HG02970 (cell line): ENCODE measurements around the gene SPAG8.
A peak's percentile ranks its signal among the peaks of the same experiment; 100 is the strongest.

ENCODE experiments used
- ATAC-seq: cut with Tn5 transposase; IDR thresholded peaks from one replicate; pipeline ENCODE4 v1.9.1; 2021; ENCODE audit warnings: mild to moderate bottlenecking, moderate library complexity, moderate number of reproducible peaks; ENCODE audit not compliant: unreplicated experiment, low FRiP score

Gene SPAG8, protein sequence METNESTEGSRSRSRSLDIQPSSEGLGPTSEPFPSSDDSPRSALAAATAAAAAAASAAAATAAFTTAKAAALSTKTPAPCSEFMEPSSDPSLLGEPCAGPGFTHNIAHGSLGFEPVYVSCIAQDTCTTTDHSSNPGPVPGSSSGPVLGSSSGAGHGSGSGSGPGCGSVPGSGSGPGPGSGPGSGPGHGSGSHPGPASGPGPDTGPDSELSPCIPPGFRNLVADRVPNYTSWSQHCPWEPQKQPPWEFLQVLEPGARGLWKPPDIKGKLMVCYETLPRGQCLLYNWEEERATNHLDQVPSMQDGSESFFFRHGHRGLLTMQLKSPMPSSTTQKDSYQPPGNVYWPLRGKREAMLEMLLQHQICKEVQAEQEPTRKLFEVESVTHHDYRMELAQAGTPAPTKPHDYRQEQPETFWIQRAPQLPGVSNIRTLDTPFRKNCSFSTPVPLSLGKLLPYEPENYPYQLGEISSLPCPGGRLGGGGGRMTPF

DNA sequence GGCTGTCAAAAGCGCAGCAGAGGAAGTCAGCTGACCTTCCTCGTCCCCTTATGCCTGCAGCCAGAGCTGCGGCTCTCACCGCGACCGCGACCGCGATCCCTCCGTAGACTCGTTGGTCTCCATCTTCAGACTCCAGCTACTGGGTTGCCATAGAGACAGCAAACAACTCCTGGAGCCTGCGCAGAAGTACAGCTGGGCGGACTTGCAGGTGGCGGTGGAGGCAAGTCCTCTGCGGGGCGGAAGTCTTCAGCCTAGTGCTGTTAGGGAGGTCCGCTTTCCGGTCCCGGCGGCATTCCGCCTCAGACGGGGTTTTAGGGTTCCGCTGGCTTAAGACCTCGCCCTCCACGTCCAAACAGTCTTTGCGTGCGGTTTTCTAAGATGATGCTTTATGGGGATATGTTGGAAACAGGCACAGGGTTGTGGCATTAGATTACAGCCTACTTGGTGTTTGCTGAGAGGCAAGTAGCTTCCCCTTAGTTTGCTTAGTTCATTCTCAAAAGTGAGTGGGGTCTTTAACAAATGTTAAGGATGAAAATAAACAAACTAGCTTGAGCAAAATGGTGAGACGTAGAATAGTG, at the start of gene SPAG8:
Gene SPAG8 (minus strand): TSS at position 238 of the 578 bp plus-strand sequence. CDS start 115 bp downstream, at position 123.
- peak; percentile 39 for ATAC-seq

DNA sequence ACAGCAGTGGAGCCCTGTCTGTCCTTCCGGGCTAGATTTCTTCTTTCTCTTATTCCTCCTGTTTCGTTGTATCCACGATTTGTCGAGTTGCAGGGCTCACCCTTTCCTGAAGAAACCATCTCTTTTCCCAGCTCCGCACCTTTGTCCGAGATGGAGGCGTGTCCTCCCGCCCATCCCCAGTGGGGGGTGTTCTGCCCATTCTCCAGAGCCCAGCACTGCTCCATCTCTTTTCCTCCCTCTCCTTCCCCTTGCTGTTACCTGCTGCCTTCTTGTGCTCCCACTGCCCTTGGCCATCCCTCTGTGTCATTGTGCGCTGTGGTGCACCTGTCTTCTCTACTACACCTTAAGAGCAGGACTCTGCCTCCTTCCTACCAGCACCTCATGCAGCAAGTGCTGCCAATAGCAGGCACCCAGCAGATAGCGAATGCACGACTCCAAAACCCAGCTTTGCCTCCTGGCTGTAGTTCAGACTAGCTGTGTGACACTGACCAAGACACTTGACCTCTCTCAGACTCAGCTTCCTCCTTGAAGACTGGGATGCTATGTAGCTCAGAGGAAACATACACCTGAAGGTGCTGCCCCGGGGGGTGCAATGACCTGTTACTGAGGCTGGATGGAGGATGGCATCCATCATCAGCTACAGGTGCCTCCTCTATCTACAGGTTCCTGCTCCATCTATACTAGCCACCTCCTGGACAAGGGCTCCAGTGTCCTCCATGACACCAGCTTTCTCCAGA, 49.3 kb upstream of the SPAG8 start:
- ATAC-seq = no peak

DNA sequence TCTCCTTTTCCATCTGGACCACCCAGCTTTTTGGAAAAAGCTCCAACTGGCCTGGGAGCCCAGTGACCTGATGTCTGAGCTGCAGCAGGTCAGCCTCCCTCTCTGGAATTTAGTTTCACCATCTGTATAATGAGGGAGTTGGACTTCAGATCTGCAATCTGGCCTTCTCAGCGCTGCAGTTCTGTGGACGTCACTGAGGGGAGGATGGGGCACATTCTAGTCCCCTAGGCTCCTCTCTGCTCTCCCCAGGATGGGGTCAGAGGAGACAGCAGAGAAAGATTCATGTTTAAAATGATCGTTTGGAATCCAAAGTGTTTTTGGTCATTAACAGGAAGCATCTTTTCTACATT, 47.9 kb upstream of the SPAG8 start:
- ATAC-seq = no peak

GRCh38 chr9:35859310-35859989, 47.4 kb upstream of the SPAG8 start:
- no peak for ATAC-seq

GRCh38 chr9:35858458-35858857, 46.4 kb upstream of the SPAG8 start:
- no peak for ATAC-seq

- ATAC-seq = no peak
Measured at GRCh38 chr9:35856882-35857281, 44.8 kb upstream of the SPAG8 start.

DNA sequence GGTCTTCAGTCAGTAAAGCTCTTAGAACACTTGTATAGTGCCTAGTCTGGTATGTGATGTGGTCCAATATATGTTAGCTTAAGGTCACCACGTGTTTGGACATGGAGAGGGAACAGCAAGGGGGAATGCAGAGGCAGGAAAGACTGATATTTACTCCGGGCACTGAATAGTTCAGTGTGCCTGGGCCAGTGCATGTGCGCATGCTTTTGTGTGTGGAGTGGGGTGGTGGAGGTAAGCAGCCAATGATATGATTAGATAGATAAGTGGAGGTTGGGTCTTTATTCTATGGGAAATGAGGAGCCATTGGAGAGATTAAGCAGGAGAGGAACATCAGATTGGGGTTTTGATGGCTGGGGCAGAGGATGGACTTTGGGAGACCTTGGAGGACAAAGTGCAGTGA, 44.1 kb upstream of the SPAG8 start:
- no peak for ATAC-seq

DNA sequence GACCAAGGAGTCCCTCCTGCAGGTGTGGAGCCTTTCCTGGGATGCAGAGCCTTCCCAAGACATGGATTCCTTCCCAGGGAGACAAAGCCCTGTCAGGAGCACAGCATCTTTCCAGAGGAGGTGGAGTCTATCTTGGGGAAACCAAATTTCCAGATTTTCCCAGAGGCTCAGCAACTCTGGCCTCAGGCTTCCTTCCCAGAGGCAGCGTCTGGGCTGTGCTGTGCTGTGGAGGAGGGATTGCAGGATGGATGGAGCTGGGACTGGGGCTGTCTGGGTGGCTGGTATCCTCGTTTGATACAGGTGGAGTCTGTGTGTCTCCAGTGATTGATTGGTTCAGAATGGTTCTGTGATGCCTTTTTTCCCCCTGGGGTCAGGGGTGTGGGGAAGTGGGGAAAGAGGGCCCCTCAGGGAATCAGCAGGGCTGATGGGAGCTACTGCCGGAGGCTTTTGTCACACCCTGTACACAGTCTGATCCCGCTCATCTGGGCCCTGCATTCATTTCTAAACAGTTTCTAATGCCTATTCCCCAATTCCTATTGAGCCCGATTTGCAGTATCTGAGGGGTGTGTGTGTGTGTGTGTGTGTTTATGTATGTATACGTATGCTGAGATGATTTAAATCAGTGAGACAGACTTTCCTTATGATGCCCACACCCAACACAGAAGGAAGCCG, 42.2 kb upstream of the SPAG8 start:
- ATAC-seq = no peak

GRCh38 chr9:35852876-35853865, 41.1 kb upstream of the SPAG8 start:
- ATAC-seq = no peak

GRCh38 chr9:35852267-35852815, 40.3 kb upstream of the SPAG8 start:
- no peak for ATAC-seq

DNA sequence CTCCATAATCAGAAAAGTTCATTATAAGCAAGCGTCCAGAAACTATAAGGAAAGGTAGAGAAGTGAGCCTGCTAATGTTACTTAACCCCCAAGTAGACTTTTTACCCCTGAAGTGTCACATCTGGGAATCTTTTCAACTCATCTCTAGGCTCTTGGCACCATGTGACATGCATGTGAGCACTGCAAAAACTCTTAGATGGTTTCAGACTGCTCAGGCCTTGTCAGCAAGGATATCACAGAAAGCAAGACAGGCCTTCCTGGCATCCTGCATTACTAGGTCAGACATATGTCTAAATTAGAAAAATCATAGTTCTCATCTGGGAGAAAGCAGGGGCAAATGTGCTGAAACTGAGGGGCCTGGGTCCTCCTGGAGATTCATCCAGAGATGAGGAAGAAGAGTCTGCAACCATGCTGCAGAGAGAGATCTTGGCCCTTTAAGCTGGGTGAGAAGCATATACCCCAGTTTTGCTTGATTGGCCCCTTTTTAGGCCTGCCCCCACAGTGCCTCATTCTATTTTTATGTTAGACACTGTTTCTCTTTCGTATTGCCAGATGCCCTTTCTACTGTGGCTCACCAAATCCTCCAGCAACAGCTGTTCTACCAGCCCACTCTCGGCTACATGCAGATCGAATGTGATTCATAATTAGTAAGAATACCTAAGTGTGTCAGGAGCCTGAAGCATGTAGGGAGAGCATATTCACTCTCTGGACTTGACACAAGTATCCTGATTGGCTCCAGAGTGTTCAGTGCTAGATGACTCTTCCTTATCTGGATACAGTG, 35.9 kb upstream of the SPAG8 start:
- ATAC-seq = no peak

- ATAC-seq = no peak
Measured at GRCh38 chr9:35845824-35846771, 34.0 kb upstream of the SPAG8 start.

- ATAC-seq = no peak
Measured at GRCh38 chr9:35844628-35845270, 32.7 kb upstream of the SPAG8 start.

- no peak for ATAC-seq
Measured at GRCh38 chr9:35842795-35843194, 30.7 kb upstream of the SPAG8 start.

GRCh38 chr9:35842020-35842745, 30.1 kb upstream of the SPAG8 start:
- ATAC-seq = no peak

GRCh38 chr9:35841645-35841900, 29.5 kb upstream of the SPAG8 start:
- no peak for ATAC-seq
